GM12878 (cell line): ENCODE data around the gene SCRN3. TPM values are rescaled to one million over a fixed set of nuclear protein-coding genes. Genes with fewer than 3 reads are reported as not detected.

Experiments used
- ATF2 ChIP-seq: IDR thresholded peaks from 2 replicates; pipeline ENCODE4 v1.6.1; 2012; ENCODE audit warnings: low read length, inconsistent platforms
- BMI1 ChIP-seq: fragments of 450-650 bp; IDR thresholded peaks from 2 replicates; pipeline ENCODE4 v1.6.1; 2016; ENCODE audit warnings: mild to moderate bottlenecking, moderate library complexity, borderline replicate concordance
- CEBPZ ChIP-seq: fragments of 150-350 bp; IDR thresholded peaks from 2 replicates; pipeline ENCODE4 v1.6.1; 2016; ENCODE audit warnings: low read depth, low read length
- CHD2 ChIP-seq: IDR thresholded peaks from 2 replicates; pipeline ENCODE4 v1.6.1; 2011; ENCODE audit warnings: low read depth, low read length, improper control_type of control experiment, borderline replicate concordance
- CHD4 ChIP-seq: fragments of 200-600 bp; sonication (generic); IDR thresholded peaks from 2 replicates; pipeline ENCODE4 v1.6.1; 2016; ENCODE audit warnings: mild to moderate bottlenecking
- E2F8 ChIP-seq: fragments of 450-650 bp; IDR thresholded peaks from 2 replicates; pipeline ENCODE4 v1.6.1; 2018; ENCODE audit warnings: mild to moderate bottlenecking, low read depth, moderate library complexity; ENCODE audit not compliant: partially characterized antibody
- EP300 ChIP-seq, 2 experiments: fragments of 150-350 bp in 1 of 2; IDR thresholded peaks; 2 replicates each; pipeline ENCODE4 v1.6.1; 2011 to 2012; ENCODE audit warnings: low read depth in 2 of 2, low read length in 2 of 2, borderline replicate concordance in 1 of 2, improper control_type of control experiment in 1 of 2, inconsistent platforms in 1 of 2; ENCODE audit not compliant: control insufficient read depth in 1 of 2
- IKZF2 ChIP-seq, 2 experiments: fragments of 450-650 bp; IDR thresholded peaks; 2 replicates each; pipeline ENCODE4 v1.6.1; 2017; ENCODE audit warnings: mild to moderate bottlenecking in 2 of 2, moderate library complexity in 2 of 2
- KDM1A ChIP-seq: fragments of 200-600 bp; sonication (generic); IDR thresholded peaks from 2 replicates; pipeline ENCODE4 v1.6.1; 2016; ENCODE audit warnings: borderline replicate concordance
- MTA2 ChIP-seq: fragments of 450-650 bp; IDR thresholded peaks from 2 replicates; pipeline ENCODE4 v1.6.1; 2016; ENCODE audit warnings: low read depth, mild to moderate bottlenecking, moderate library complexity
- MXI1 ChIP-seq: fragments of 150-350 bp; IDR thresholded peaks from 2 replicates; pipeline ENCODE4 v1.6.1; 2011; ENCODE audit warnings: low read depth, mild to moderate bottlenecking, inconsistent platforms, low read length, improper control_type of control experiment
- RAD51 ChIP-seq: fragments of 450-650 bp; IDR thresholded peaks from 2 replicates; pipeline ENCODE4 v1.6.1; 2016; ENCODE audit warnings: moderate library complexity, mild to moderate bottlenecking, inconsistent platforms
- RB1 ChIP-seq: fragments of 450-650 bp; formaldehyde crosslinking; IDR thresholded peaks from 2 replicates; pipeline ENCODE4 v1.6.1; 2017; ENCODE audit warnings: mild to moderate bottlenecking, borderline replicate concordance
- RUNX3 ChIP-seq: IDR thresholded peaks from 2 replicates; pipeline ENCODE4 v1.6.1; 2012; ENCODE audit warnings: low read length, inconsistent platforms
- SMC3 ChIP-seq: IDR thresholded peaks from 2 replicates; pipeline ENCODE4 v1.6.1; 2011; ENCODE audit warnings: low read length, improper control_type of control experiment, borderline replicate concordance
- SP1 ChIP-seq: IDR thresholded peaks from one replicate; pipeline ENCODE4 v1.6.1; 2011; ENCODE audit warnings: low read depth, low read length
- TBL1XR1 ChIP-seq: IDR thresholded peaks from 2 replicates; pipeline ENCODE4 v1.6.1; 2012; ENCODE audit warnings: low read depth, low read length, improper control_type of control experiment
- ZBED1 ChIP-seq: IDR thresholded peaks from 2 replicates; pipeline ENCODE4 v1.6.1; 2016; ENCODE audit warnings: borderline replicate concordance
- ZNF592 ChIP-seq: fragments of 450-650 bp; IDR thresholded peaks from 2 replicates; pipeline ENCODE4 v1.6.1; 2017; ENCODE audit warnings: mild to moderate bottlenecking, moderate library complexity
- polyA plus RNA-seq, 11 experiments: library from polyadenylated mRNA; depleted of rRNA in 4 of 11; unstranded in 6 of 11; stranded (reverse) in 5 of 11; fragments of >200 nt; fragmentation: Nextera tagmentation in 4 of 11; fragmentation: Illumina TruSeq in 1 of 11; extraction: Ambion mirVana in 4 of 11; extraction: Trizol in 1 of 11; gene quantifications; 1 replicate in 1 of 11; 2 replicates in 10 of 11; pipeline versions ENCODE4 v1.2.1 to v1.2.3, GENCODE V29; 2011 to 2016; ENCODE audit warnings: inconsistent platforms in 2 of 11, missing spikeins in 2 of 11, low read depth in 1 of 11
- total RNA-seq, 4 experiments: library from RNA; depleted of rRNA in 3 of 4; stranded (reverse); fragments of >200 nt in 3 of 4; fragmentation: Illumina TruSeq in 1 of 4; extraction: Trizol in 1 of 4; gene quantifications; 2 replicates each; pipeline versions ENCODE4 v1.2.1 to v1.2.3, GENCODE V29; 2013 to 2021

The SCRN3 gene
- total and polyA plus RNA-seq, 10 of the 15 experiments (the other 5 are each of a cell fraction or from before 2014, with no cell fraction given), result 5.7 to 16.0 (median 13.0) TPM

GRCh38 chr2:174395284-174395968 lies at the start of gene SCRN3 (continued):
- peak; percentile 80 for TF ChIP-seq E2F8
- no peak for TF ChIP-seq ZNF592
- TF ChIP-seq MXI1, result peak; percentile 31; the same call in 1 of the 2 replicates
- peak; percentile 23 for TF ChIP-seq SP1
- no peak for TF ChIP-seq ZBED1
- peak; percentile 58 for TF ChIP-seq CHD2
- no peak for TF ChIP-seq CHD4
- TF ChIP-seq TBL1XR1, result peak; percentile 52
- no peak for TF ChIP-seq RAD51
- no peak for TF ChIP-seq EP300 (IDR thresholded peaks at IDR 0.05; ENCODE audit: borderline replicate concordance in 1 of 2, control insufficient read depth in 1 of 2, low read depth in 2 of 2, low read length in 2 of 2)
- TF ChIP-seq CEBPZ, result no peak
- no peak for TF ChIP-seq ATF2
- no peak for TF ChIP-seq KDM1A
- no peak for TF ChIP-seq SMC3
- TF ChIP-seq RB1, result peak; percentile 77; the same call in 1 of the 2 replicates
- TF ChIP-seq MTA2, result peak; percentile 82
- peak; percentile 78 for TF ChIP-seq RUNX3
- TF ChIP-seq BMI1, result no peak
- peak; percentile 68 for TF ChIP-seq IKZF2 (IDR thresholded peaks at IDR 0.05)
